Astrocyte of the hippocampus (primary cell): ENCODE data around the gene CUL4A.
"Not testable (repeated sequence)": the region's sequence is repeated elsewhere in the genome, so short reads cannot be mapped to it uniquely, and the experiment has no call there.

ENCODE experiments used
- DNase-seq: peaks from one replicate; pipeline ENCODE4 v3.0.0; 2011; ENCODE audit warnings: low read depth, low spot score

Gene CUL4A

DNA sequence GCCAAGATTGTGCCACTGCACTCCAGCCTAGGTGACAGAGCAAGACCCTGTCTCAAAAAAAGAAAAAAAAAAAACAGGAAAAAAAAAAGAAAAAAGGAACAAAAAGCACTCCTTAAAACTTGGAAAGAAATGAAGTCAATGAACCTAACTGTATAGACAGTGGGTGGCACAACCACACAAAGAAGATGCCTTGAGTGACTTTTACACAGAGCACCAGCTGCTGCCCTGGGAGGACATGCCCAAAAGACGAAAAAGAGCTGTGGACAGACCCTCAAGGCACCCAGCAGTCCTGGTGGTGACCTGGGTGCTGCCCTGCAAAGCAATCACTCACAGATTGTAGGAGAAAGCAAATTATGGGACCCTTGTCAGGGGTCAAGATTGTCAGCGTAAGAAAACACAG, 81.7 kb downstream of the CUL4A start:
- DNase-seq, result no peak

DNA sequence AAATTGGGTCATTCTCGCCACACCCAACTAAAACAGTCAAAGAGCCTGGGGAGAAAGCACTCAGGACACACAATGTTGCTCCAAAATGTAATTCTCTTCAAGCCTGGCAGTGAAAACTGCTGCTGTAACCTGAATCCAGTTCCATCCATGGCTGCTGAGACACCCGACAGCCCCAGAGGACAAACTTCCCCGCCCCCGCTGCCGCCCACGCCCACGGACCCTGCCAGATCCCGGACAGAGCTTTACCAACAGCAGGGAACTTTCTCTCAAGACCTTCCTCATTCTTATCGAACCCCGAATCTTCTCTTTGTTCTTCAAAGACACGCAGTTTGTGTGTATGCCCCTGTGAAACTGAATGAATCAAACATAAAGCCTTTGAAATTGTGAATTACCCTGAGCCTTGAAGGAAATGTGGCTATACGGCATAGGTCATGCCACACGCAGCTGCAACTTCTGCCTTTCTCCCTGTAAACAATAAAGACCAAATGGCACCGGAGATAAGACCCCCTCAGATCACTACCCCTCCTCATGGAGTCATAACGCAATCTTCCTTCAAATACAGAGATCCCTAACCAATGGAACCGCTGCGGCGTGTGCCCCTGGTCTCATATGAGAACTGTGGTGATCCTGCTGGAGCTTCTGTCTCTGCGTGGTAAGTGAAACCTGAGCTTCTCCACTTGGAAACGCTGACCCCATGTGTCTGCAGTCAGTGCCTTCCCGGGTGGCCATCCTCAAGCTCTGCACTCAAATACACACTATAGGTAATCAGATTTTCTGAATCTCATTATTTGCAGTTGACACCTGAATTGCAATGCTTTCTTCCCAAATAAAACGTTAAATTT, 82.8 kb downstream of the CUL4A start:
- peak; percentile 20 for DNase-seq

DNA sequence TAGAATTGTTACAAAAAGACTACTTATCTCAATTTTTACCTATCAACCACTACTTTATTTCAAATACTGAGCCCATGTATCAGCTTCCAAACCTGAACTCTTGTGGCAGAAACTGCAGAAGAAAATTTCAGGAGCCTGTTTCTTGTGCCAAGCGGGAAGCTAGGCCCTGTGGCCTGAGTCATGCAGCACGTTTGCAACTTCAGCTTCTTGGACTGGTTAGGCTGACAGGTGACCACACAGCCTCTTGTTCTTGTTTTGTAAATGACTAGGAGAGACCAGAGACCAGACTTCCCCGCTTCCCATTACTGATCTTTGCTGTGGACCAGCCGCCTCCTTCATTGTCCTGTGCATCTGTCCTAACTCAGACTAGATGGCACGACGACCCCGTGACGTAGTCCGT, 84.3 kb downstream of the CUL4A start:
- DNase-seq, result no peak

DNA sequence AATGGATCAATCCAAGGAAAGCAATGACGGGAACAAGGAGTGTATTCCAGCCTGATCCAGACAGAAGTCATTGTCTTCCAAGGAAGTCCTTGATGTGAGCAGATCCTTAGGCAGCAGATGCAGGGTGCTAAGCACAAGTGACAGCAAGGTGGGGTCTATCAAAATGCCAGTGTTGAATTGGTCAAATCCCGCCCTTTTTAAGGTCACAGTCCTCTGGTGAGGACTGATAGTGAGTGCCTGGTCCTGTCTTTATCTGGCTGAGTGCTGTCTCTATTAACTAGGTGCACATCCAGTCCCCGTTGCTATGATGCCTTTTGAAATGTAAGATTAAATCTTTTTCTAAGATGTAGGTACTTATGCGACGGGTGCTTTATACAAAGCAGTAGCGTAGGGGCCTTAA, 86.4 kb downstream of the CUL4A start:
- no peak for DNase-seq

DNA sequence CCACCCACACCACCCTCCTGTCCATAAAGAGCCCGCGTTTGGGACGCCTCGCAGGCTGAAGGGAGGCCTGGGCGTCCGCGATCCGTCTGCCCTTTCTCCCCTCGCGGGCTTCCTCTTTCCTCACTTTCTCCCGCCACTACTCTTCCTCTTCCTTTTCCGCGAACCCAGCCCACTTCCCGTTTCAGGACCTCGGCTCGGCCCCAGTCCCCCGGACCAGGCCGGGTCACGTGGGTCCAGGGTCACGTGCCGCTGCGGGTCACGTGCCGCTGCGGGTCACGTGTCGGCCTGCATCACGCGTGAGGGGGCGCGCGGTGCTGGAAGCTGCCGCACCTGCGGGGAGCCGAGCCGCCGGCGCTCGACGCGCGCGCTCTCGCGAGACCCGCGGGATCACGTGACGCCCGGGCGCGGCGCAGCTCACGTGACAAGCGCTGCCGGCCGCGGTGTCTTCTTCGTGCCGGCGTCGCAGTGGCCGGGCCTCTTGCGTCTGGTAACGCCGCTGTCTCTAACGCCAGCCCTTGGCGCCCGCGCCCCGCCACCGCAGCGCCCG, 87.5 kb downstream of the CUL4A start, which contains the start of gene LAMP1:
LAMP1 (plus strand) TSS at position 417 of the 547 bp plus-strand sequence. CDS start 196 bp downstream, outside the sequence.
- DNase-seq, result peak; percentile 100

DNA sequence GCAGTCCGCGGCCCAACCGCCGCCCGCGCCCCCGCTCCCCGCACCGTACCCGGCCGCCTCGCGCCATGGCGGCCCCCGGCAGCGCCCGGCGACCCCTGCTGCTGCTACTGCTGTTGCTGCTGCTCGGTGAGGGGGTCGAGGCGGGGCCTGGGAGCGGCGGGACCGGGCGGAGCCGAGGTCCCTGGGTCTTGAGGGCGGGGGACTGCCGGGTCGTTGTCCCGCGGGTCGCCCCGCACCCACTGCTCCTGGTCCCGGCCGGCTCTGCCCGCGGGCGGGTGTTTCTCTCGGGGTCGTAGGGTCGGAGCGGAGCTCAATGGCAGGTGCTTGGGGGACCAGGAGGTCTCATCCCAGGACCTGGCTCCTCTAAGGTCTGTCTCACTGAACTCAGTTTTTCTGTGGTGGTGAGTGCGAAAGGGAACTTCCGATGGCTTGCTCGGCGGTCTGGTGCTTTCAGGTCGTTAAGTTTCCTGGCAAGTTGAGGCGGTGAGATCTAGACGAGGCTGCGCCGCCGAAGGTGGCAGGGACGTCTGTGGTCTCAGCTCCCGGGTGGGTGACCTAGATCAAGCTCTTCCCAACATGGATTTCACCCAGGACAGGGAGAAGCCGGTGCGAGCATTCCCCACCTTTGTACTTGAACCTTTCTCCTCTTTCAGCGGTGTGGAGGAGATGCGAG, 88.1 kb downstream of the CUL4A start:
- peak; percentile 44 for DNase-seq

DNA sequence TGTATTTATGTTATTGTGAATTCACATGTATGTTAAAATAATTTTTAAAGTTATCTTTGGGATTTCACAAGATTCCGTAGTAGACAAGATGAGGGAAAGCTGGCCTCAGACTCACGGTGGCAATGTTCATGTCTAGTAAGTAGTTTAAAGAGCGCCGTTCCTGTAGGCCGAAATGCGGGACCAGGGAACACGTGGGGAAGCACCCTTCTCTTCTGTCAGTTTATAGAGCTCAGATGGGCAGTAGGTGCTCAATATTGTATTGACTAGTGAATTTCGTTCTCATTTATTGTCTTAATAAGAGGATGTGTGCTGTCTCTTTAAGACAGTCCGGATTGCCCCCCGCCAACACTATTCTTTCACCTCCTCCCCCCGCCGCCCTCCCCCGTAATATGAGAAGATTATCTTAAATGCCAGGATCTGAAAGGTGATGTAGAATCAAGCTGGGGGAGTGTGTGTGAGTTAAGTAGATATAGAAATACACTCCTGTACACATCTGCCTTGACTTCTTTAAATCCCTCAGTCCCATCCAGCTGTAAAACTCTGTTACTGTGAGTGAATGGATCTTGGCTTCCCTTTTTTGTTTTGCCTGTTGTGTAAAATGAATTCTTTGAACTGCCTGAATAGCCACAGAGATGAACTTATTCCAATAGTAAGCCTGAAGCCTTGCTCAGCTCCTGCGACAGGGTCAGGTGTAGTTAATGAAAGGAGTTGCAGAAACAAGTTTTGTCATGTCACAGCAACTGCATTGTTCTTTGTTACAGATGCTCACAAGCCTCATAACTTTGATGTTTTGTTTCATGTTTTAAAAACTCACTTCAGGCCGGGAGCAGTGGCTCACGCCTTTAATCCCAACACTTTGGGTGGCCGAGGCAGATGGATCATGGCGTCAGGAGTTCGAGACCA, 88.9 kb downstream of the CUL4A start:
- peak; percentile 21 for DNase-seq

DNA sequence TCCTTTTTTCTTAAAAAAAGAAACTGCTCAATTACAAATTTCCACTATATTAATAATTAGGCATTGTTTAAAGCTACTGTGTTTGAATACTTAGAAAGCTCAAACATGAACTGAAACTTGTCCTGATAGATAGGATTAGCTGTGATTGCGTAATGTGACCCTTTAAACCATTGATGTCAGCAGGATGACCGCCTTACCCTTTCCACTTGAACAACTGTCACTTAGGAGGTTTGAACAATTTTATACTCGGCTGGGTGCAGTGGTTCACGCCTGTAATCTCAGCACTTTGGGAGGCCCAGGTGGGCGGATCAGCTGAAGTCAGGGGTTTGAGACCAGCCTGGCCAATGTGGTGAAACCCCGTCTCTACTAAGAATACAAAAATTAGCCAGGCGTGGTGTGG, 90.5 kb downstream of the CUL4A start:
- DNase-seq, result no peak

DNA sequence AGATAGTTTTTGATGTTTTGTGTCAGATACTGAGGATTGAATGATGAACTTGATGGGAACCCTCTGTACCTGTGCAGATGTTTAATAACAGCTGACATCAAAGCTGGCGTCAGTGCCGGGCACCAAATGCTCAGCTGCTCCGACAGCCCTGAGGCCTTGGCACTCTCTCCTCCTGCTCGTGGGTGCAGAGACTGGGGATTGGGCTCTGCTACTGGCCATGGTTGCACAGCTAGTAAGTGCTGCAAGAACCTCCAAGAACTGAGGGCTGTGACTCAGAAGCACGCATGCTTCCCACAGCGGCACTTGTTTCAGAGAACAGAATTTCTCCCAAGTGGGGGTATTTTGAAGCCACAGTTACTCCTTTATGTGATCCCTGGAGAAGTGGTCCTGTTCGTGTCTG, 93.6 kb downstream of the CUL4A start:
- DNase-seq, result no peak

DNA sequence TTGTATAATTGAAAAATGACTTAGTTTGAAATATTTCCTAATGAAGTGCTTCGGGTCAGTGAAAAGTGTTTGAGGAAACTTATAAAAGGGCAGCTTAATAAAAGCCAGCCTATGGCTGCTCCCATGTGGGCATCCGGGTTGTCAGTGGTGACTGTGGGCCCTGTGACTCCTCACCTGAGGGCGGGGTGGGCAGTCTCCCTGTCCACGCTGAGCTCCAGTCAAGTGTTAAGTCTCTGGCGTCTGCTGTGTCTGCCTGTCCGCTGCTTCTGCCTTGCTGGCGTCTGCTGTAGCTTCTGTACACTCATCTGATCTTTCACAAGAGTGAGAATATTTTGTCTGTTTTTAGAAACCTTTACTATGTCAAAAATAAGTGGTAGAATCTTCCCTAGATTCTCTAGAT, 94.7 kb downstream of the CUL4A start:
- DNase-seq, result no peak

DNA sequence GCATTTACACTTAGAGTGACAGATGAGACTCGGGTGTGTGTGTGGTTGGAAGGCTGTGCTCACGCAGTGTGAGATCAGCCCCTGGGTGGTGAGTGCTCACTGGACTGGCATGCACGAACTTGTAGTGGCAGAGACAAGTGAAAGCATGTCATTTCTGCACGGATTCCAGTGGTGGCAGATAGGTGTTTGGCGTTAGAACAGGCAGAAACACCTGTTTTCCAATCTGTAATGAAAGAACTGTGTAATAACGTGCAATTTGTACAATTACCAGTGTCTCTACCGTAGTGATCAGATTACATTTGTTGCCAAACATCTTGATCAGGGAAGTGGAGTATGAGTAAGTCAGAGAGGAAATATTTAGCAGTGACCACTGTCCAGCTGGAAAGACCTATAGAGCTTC, 95.8 kb downstream of the CUL4A start:
- peak; percentile 82 for DNase-seq

DNA sequence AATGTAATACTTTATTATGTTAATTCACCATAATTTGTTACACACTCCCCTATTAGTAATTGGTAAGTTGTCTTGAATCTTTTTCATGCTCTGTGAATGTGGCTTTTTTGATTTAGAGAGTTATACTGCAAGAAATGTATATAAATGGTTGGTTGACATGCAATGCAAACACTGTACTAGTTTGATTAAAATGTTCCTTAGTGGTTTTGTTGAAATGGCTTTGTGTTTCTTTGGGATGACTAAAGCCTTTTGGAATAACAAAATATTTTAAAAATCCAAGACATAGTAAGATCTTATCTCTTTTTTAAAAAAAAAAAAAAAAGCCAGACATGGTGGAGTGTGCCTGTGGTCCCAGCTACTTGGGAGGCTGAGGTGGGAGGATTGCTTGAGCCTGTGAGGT, 98.1 kb downstream of the CUL4A start:
- no peak for DNase-seq

DNA sequence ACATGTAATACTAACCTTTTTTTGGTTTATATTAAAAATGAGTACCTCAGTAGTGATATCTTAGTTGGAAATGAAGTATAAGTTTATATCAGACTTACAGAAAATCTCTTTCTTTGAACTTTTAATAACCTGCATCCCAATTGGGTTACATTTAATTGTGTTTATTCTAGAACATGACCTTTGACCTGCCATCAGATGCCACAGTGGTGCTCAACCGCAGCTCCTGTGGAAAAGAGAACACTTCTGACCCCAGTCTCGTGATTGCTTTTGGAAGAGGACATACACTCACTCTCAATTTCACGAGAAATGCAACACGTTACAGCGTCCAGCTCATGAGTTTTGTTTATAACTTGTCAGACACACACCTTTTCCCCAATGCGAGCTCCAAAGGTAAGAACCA, 100.1 kb downstream of the CUL4A start:
- DNase-seq, result no peak

DNA sequence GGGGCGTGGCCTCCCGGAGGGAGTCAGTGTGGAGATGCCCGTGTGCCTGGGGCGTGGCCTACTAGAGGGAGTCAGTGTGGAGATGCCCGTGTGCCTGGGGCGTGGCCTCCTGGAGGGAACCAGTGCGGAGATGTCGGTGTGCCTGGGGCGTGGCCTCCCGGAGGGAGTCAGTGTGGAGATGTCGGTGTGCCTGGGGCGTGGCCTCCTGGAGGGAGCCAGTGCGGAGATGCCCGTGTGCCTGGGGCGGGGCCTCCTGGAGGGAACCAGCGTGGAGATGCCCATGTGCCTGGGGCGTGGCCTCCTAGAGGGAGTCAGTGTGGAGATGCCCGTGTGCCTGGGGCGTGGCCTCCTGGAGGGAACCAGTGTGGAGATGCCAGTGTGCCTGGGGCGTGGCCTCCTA, 104.7 kb downstream of the CUL4A start:
- not testable (repeated sequence) for DNase-seq

DNA sequence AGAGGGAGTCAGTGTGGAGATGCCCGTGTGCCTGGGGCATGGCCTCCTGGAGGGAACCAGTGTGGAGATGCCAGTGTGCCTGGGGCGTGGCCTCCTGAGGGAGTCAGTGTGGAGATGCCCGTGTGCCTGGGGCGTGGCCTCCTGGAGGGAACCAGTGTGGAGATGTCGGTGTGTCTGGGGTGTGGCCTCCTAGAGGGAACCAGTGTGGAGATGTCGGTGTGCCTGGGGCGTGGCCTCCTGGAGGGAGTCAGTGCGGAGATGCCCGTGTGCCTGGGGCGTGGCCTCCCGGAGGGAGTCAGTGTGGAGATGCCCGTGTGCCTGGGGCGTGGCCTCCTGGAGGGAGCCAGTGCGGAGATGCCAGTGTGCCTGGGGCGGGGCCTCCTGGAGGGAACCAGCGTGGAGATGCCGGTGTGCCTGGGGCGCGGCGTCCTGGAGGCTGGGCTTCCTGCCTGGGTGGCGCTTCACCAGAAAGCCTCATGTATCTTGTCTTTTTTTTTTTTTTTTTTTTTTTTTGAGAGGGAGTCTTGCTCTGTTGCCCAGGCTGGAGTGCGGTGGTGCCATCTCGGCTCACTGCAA, 105.6 kb downstream of the CUL4A start:
- DNase-seq, result not testable (repeated sequence)

DNA sequence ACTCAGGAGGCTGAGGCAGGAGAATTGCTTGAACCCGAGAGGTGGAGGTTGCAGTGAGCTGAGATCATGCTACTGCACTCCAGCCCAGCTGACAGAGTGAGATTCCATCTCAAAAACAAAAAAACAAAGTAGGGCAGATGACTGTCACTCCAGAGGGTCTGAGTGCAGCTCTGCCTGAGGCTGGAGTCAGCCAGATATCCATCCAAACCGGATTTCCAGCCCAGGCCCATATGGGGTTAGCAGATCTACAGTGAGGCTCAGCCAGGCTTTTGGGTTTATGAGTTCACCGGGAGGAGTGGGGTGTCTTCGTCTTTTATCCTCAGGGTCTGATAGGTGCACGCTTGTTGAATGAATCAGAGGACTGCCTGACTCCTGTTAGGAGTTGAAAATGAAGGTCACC, 106.6 kb downstream of the CUL4A start:
- no peak for DNase-seq
